ENCODE measurements around the gene DHRS3.
A peak's percentile ranks its signal among the peaks of the same experiment; 100 is the strongest.
"Not testable (repeated sequence)": the region's sequence is repeated elsewhere in the genome, so short reads cannot be mapped to it uniquely, and the experiment has no call there.

DHRS3 gene

GRCh38 chr1:12573015-12573825, 44.8 kb downstream of the DHRS3 start:
- no peak for DNase-seq (ENCODE audit: low read depth)

GRCh38 chr1:12572522-12572921, 45.5 kb downstream of the DHRS3 start:
- DNase-seq (ENCODE audit: low read depth): no peak

- no peak for DNase-seq (ENCODE audit: low read depth)
Measured at GRCh38 chr1:12570291-12570690, 47.7 kb downstream of the DHRS3 start.

GRCh38 chr1:12568009-12568767, 49.8 kb downstream of the DHRS3 start:
- no peak for DNase-seq (ENCODE audit: low read depth)

- no peak for DNase-seq (ENCODE audit: low read depth)
Measured at GRCh38 chr1:12567288-12567819, 50.7 kb downstream of the DHRS3 start.

GRCh38 chr1:12566484-12567287, 51.3 kb downstream of the DHRS3 start:
- no peak for DNase-seq (ENCODE audit: low read depth)

- DNase-seq (ENCODE audit: low read depth): no peak
Measured at GRCh38 chr1:12565966-12566352, 52.1 kb downstream of the DHRS3 start.

- DNase-seq (ENCODE audit: low read depth): no peak
Measured at GRCh38 chr1:12565094-12565965, 52.7 kb downstream of the DHRS3 start.

GRCh38 chr1:12564251-12564650, 53.8 kb downstream of the DHRS3 start:
- not testable (repeated sequence) for DNase-seq (ENCODE audit: low read depth)

GRCh38 chr1:12562955-12563576, 54.9 kb downstream of the DHRS3 start:
- DNase-seq (ENCODE audit: low read depth): no peak

GRCh38 chr1:12561121-12561520, 56.9 kb downstream of the DHRS3 start:
- no peak for DNase-seq (ENCODE audit: low read depth)

GRCh38 chr1:12556957-12557935, 60.8 kb downstream of the DHRS3 start:
- peak; percentile 25 for DNase-seq (ENCODE audit: low read depth)

- peak; percentile 84 for DNase-seq (ENCODE audit: low read depth)
Measured at GRCh38 chr1:12556368-12556930, 61.6 kb downstream of the DHRS3 start.

- DNase-seq (ENCODE audit: low read depth): no peak
Measured at GRCh38 chr1:12555411-12556367, 62.3 kb downstream of the DHRS3 start.

- no peak for DNase-seq (ENCODE audit: low read depth)
Measured at GRCh38 chr1:12554521-12555305, 63.3 kb downstream of the DHRS3 start.

- DNase-seq (ENCODE audit: low read depth): no peak
Measured at GRCh38 chr1:12553963-12554362, 64.0 kb downstream of the DHRS3 start.
